Measurements from ENCODE around the gene ZNF431.
"Not testable (repeated sequence)": the region's sequence is repeated elsewhere in the genome, so short reads cannot be mapped to it uniquely, and the experiment has no call there.

DNA sequence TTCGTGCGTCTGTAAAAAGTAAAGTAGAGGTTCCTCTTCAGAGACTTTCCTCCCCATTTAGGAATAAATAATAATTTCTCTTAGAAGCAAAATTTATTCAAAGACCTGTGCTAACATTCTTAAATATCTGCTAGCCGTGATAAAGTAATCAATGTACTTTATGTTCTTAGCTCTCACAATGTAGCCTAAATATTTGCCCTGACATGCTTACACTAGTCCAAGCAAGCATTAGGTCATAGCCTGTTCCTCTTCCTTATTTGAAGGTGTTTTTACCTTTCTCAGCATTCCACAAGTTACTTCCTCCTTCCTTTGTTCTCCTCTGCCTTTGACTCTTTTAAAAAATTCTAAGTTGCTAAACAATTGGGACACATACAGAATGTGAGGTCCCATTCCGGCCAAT lies 94.9 kb downstream of the ZNF431 start:
- TF ChIP-seq, protein P1, sequence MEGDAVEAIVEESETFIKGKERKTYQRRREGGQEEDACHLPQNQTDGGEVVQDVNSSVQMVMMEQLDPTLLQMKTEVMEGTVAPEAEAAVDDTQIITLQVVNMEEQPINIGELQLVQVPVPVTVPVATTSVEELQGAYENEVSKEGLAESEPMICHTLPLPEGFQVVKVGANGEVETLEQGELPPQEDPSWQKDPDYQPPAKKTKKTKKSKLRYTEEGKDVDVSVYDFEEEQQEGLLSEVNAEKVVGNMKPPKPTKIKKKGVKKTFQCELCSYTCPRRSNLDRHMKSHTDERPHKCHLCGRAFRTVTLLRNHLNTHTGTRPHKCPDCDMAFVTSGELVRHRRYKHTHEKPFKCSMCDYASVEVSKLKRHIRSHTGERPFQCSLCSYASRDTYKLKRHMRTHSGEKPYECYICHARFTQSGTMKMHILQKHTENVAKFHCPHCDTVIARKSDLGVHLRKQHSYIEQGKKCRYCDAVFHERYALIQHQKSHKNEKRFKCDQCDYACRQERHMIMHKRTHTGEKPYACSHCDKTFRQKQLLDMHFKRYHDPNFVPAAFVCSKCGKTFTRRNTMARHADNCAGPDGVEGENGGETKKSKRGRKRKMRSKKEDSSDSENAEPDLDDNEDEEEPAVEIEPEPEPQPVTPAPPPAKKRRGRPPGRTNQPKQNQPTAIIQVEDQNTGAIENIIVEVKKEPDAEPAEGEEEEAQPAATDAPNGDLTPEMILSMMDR (IDR thresholded peaks at IDR 0.05) = not testable (repeated sequence)
- not testable (repeated sequence) for TF ChIP-seq EP300 (IDR thresholded peaks at IDR 0.05)

All from gastroesophageal sphincter (tissue), 3 donors.